Measurements from ENCODE around the gene NOP14. TPM values are rescaled to one million over a fixed set of nuclear protein-coding genes. Genes with fewer than 3 reads are reported as not detected.

Gene NOP14
- total and polyA plus RNA-seq, 2 of the 8 experiments (the other 6 are each of a cell fraction or from before 2014, with no cell fraction given) = 8.6 to 45.3 TPM

DNA sequence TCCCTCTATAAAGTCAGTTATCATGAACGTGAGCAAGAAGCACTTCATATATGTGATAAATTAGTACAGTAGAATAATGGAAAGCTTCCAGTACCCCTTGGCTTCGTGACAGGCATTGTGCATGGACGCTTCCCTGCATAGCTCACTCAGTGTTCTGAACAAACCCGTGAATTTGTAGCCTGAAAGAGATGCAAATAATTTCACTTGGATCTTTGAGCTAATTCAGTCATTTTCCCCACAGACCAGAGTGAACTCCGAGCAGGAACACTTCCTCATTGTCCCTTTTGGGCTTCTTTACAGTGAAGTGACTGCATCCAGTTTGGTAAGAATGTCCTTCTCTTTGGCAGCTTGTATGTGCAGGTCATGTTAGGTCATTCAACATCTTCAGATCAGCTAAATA, 69.4 kb downstream of the NOP14 start:
- H3K36me3 ChIP-seq (ENCODE audit: control insufficient read depth in 2 of 4, insufficient read depth in 4 of 4, low read length in 3 of 4) = peaks cover 8 to 34% (median 15%) of the 10 kb centered on the region in 4 experiments; a peak in 7 of 8 replicates
- H3K18ac ChIP-seq (ENCODE audit: extremely low read depth, low read length) = no peak overlapping the region
- H2AK5ac ChIP-seq (ENCODE audit: low read depth, low read length) = no peak overlapping the region
- no peak overlapping the region for H4K5ac ChIP-seq (ENCODE audit: insufficient read length, low read depth, low read length)
- DNase-seq (ENCODE audit: low read depth in 1 of 2, low spot score in 2 of 2) (no peak), FAIRE-seq (no peak)
- H4K20me1 ChIP-seq (replicated peaks in 1 of 2; ENCODE audit: control insufficient read depth in 1 of 2, insufficient read depth in 2 of 2, low read length in 2 of 2) = no peaks in the 10 kb centered on the region
- H3K23me2 ChIP-seq (ENCODE audit: low read depth, low read length) = no peaks in the 10 kb centered on the region
- H2BK120ac ChIP-seq (replicated peaks; ENCODE audit: low read depth, low read length) = no peak overlapping the region
- H3K9me3 ChIP-seq (ENCODE audit: insufficient read depth in 2 of 2, low read depth in 1 of 2, low read length in 1 of 2) = no peaks in the 10 kb centered on the region
- no peaks in the 10 kb centered on the region for H3K27me3 ChIP-seq (replicated peaks in 1 of 4; ENCODE audit: control insufficient read depth in 3 of 4, extremely low read depth in 1 of 4, insufficient read depth in 3 of 4, low read length in 3 of 4)
- 87% methylated on average over 5 of the region's 5 CpGs; no CpG with 5 or more reads in 1 of the 2 experiments for WGBS, 2 experiments (ENCODE audit: extremely low coverage in 1 of 2, insufficient coverage in 1 of 2, insufficient read length in 1 of 2, insufficient replicate concordance in 2 of 2, low coverage in 1 of 2, low lambda C conversion rate in 2 of 2, missing lambda C conversion rate in 1 of 2)
- H4K8ac ChIP-seq (ENCODE audit: extremely low read depth, insufficient read depth, low read length) = no peak overlapping the region
- no peak overlapping the region for H3K4ac ChIP-seq (replicated peaks; ENCODE audit: insufficient read length, low read depth, low read length)
- POLR2A ChIA-PET (ENCODE audit: partially characterized antibody) = interaction anchor here (1.2 kb wide), 1 partner anchor 14 kb away, joined by 3 read pairs; no protein-coding TSS in a partner anchor
- H3K14ac ChIP-seq (ENCODE audit: insufficient read length) = no peak overlapping the region
- H2AFZ ChIP-seq (ENCODE audit: low read length) = no peak overlapping the region
- H4K91ac ChIP-seq (replicated peaks; ENCODE audit: insufficient read length, low read length) = no peak overlapping the region
- no peak overlapping the region for H2BK15ac ChIP-seq (ENCODE audit: low read length)
- H3K23ac ChIP-seq (ENCODE audit: insufficient read length) = no peak overlapping the region
- H3K4me1 ChIP-seq (replicated peaks in 1 of 4; ENCODE audit: control insufficient read depth in 3 of 4, insufficient read depth in 4 of 4, low read length in 3 of 4) = no peaks in the 10 kb centered on the region
- H3K27ac ChIP-seq (ENCODE audit: low read depth, low read length) = no peak overlapping the region
- no peak for TF ChIP-seq POLR2A (IDR thresholded peaks at IDR 0.05; ENCODE audit: control extremely low read depth in 1 of 2, low read depth in 2 of 2, low read length in 2 of 2)
- no peak for TF ChIP-seq BACH1 (IDR thresholded peaks at IDR 0.05; ENCODE audit: low read length)
- no peak overlapping the region for H3K9ac ChIP-seq (replicated peaks in 1 of 4; ENCODE audit: extremely low read depth in 1 of 4, low read depth in 3 of 4, low read length in 3 of 4)
- H3K79me1 ChIP-seq (ENCODE audit: low read depth, low read length) = no peaks in the 10 kb centered on the region; the same call in 1 of the 2 replicates
- H3K4me3 ChIP-seq (ENCODE audit: extremely low read depth in 1 of 4, insufficient read depth in 2 of 4, low read depth in 3 of 4, low read length in 4 of 4) = no peak overlapping the region
- CTCF ChIA-PET (ENCODE audit: partially characterized antibody) = interaction anchor here (1.2 kb wide), 1 partner anchor 23 kb away, joined by 3 read pairs; no protein-coding TSS in a partner anchor
- no peak overlapping the region for H2BK5ac ChIP-seq (ENCODE audit: low read depth, low read length)
- H3K4me2 ChIP-seq (ENCODE audit: insufficient read depth in 1 of 2, low read depth in 2 of 2, low read length in 2 of 2) = no peak overlapping the region
- H2BK12ac ChIP-seq (ENCODE audit: low read depth, low read length) = no peak overlapping the region
- no peak overlapping the region for H3K56ac ChIP-seq (replicated peaks; ENCODE audit: insufficient read length, low read depth, low read length)
- H2BK20ac ChIP-seq (ENCODE audit: low read length) = no peak overlapping the region
- H3K79me2 ChIP-seq (ENCODE audit: control insufficient read depth in 1 of 2, insufficient read depth in 2 of 2, low read length in 2 of 2) = no peaks in the 10 kb centered on the region
